ENCODE results near the gene ARMCX5.

DNA sequence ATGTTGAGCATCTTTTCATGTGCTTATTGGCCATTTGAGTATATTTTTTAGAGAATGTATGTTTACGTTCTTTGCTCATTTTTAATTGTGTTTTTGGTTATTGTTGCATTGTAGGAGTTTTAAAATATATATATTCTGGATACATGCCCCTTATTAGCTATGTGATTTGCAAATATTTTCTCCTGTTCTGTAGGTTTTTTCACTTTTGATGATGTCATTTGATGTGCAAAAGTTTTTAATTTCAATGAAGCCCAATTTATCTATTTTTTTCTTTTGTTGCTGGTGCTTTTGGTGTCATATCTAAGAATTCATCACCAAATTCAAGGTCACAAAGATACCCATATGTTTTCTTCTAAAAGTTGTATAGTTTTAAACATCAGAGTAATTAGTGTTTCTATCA, 6.8 kb downstream of the ARMCX5 start:
- TF ChIP-seq, protein P1, sequence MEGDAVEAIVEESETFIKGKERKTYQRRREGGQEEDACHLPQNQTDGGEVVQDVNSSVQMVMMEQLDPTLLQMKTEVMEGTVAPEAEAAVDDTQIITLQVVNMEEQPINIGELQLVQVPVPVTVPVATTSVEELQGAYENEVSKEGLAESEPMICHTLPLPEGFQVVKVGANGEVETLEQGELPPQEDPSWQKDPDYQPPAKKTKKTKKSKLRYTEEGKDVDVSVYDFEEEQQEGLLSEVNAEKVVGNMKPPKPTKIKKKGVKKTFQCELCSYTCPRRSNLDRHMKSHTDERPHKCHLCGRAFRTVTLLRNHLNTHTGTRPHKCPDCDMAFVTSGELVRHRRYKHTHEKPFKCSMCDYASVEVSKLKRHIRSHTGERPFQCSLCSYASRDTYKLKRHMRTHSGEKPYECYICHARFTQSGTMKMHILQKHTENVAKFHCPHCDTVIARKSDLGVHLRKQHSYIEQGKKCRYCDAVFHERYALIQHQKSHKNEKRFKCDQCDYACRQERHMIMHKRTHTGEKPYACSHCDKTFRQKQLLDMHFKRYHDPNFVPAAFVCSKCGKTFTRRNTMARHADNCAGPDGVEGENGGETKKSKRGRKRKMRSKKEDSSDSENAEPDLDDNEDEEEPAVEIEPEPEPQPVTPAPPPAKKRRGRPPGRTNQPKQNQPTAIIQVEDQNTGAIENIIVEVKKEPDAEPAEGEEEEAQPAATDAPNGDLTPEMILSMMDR (IDR thresholded peaks at IDR 0.05): no peak
- TF ChIP-seq EP300 (IDR thresholded peaks at IDR 0.05) (no peak), POLR2A (IDR thresholded peaks at IDR 0.05) (no peak)
